ENCODE measurements around the gene C4orf50. TPM values are rescaled to one million over a fixed set of nuclear protein-coding genes. Genes with fewer than 3 reads are reported as not detected.
A peak's percentile ranks its signal among the peaks of the same experiment; 100 is the strongest.

Gene C4orf50
- total and polyA plus RNA-seq, 11 donors, result 0.05 to 0.11 TPM; not detected in 9

DNA sequence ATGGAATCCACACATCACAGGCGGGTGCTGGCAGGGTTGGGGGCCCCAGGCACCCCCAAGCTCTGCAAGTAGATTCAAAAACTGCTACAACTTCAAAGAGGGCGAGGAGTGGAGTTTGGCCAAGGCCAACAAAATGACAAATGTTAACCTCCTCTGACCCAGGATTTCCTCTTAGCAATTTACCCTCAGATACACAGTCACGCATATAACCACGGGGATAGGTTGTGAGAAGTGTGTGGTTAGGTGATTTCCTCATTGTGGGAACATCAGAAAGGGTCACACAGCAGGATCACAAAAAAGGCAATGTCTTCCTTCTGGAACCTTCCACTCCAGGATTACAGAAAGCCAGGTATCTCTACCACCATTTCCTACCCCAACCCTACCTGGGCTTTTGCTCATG is 62.4 kb downstream of the C4orf50 start:
- peaks cover 0 to 43% (median 3%) of the 10 kb centered on the region in 9 donors for H3K27me3 ChIP-seq
- no peak for ATAC-seq
- DNase-seq, result no peak

GRCh38 chr4:5955201-5955821 is 62.9 kb downstream of the C4orf50 start:
- no peak overlapping the region for H3K27ac ChIP-seq
- intact Hi-C loops (cut with DNase I), result no loop called here
- H3K27me3 ChIP-seq, result peaks cover 0 to 41% (median 3%) of the 10 kb centered on the region in 9 donors
- H3K4me1 ChIP-seq, result peaks cover 0 to 6% (median 0%) of the 10 kb centered on the region in 12 donors
- 33 to 47% (median 43%) methylated on average over 15 to 18 of the region's 18 CpGs for WGBS, 4 donors
- ATAC-seq, result peak in 3 of 4 donors; percentile 36 to 49 (median 48)
- H3K36me3 ChIP-seq, result no peaks in the 10 kb centered on the region
- no peaks in the 10 kb centered on the region for H3K9me3 ChIP-seq
- TF ChIP-seq POLR2A (IDR thresholded peaks at IDR 0.05), result no peak
- TF ChIP-seq, protein P1, sequence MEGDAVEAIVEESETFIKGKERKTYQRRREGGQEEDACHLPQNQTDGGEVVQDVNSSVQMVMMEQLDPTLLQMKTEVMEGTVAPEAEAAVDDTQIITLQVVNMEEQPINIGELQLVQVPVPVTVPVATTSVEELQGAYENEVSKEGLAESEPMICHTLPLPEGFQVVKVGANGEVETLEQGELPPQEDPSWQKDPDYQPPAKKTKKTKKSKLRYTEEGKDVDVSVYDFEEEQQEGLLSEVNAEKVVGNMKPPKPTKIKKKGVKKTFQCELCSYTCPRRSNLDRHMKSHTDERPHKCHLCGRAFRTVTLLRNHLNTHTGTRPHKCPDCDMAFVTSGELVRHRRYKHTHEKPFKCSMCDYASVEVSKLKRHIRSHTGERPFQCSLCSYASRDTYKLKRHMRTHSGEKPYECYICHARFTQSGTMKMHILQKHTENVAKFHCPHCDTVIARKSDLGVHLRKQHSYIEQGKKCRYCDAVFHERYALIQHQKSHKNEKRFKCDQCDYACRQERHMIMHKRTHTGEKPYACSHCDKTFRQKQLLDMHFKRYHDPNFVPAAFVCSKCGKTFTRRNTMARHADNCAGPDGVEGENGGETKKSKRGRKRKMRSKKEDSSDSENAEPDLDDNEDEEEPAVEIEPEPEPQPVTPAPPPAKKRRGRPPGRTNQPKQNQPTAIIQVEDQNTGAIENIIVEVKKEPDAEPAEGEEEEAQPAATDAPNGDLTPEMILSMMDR (IDR thresholded peaks at IDR 0.05), result no peak
- DNase-seq, result no peak
- H3K4me3 ChIP-seq, result no peak overlapping the region

More for the DNA sequence above, 62.4 kb downstream of the C4orf50 start:
- no peaks in the 10 kb centered on the region for H3K9me3 ChIP-seq
- intact Hi-C loops (cut with DNase I), result no loop called here
- H3K27ac ChIP-seq, result no peak overlapping the region
- H3K4me3 ChIP-seq, result no peak overlapping the region
- TF ChIP-seq POLR2A (IDR thresholded peaks at IDR 0.05), result no peak
- TF ChIP-seq, protein P1 (IDR thresholded peaks at IDR 0.05), result no peak
- no peaks in the 10 kb centered on the region for H3K36me3 ChIP-seq
- 49 to 51% (median 50%) methylated on average over 3 to 4 of the region's 4 CpGs for WGBS, 4 donors
- H3K4me1 ChIP-seq, result peaks cover 0 to 6% (median 0%) of the 10 kb centered on the region in 12 donors

DNA sequence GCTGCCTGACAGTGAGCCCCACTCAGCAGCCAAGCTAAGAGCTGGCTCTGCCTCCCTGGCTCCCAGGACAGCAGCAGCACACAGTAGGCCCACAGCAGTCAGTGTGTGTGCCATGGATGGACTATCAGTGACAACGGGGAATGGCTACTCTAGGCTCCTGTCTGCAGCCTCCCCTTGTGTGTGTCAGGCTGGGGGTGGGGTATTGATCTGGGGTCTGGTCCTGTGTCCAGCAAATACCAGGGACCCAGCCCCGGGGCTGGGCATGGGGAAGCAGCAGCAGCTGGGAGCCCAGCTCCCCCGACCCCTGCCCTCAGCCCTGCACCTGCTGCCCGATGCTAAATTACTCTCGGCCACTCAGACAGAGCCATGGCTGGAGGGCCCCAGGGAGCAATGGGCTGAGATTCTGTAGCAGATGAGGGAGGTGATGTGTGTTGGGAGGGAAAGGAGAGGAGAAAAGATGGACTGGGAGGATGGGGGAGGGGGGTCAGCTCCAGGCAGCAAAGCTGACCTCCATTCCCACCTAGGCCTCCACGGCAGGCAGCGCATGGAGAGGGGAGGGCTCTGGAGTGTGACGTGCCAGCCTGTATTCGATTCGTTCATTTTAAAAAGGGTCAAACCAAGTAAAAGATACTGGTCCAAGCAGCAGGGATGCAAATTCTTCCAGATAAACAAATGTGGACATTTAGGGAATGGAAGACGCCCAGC is 64.0 kb downstream of the C4orf50 start:
- no peaks in the 10 kb centered on the region for H3K9me3 ChIP-seq
- no peak overlapping the region for H3K27ac ChIP-seq
- no peaks in the 10 kb centered on the region for H3K36me3 ChIP-seq
- WGBS, 4 donors, result 86 to 88% (median 87%) methylated on average over 9 to 11 of the region's 11 CpGs
- ATAC-seq (no peak), DNase-seq (no peak)
- no peak overlapping the region for H3K4me3 ChIP-seq
- peaks cover 0 to 40% (median 4%) of the 10 kb centered on the region in 9 donors for H3K27me3 ChIP-seq
- TF ChIP-seq, protein P1 (IDR thresholded peaks at IDR 0.05), result no peak
- TF ChIP-seq POLR2A (IDR thresholded peaks at IDR 0.05), result no peak
- intact Hi-C loops (cut with DNase I), result no loop called here
- peaks cover 0 to 6% (median 0%) of the 10 kb centered on the region in 12 donors for H3K4me1 ChIP-seq

All from heart left ventricle (tissue), 16 donors.